ENCODE data around the gene NTMT1.

DNA sequence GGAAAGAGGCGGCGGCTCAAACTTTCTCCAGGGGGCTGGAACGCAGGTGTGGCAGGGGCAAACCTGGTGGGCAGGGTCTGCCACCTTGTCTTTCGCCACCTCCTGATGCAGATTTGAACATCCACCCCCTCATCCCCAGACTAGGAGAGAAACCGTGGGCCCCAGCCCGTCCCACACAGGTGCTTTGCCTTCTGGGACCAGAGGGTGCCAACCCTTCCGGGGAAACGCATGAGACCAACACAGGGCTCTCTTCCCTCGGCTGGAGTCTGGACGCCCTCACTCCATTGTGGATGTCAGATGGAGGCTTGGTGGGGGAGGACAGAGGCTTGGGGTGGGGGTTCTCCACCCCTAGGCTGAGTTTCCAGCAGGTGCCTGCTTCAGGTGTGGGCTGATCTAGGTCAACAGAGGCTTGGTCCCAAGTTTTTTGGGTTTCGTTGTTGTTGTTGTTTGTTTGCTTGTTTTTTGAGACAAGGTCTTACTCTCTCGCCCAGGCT lies 14.6 kb upstream of the NTMT1 start:
- no peak for TF ChIP-seq POLR2A (IDR thresholded peaks at IDR 0.05)
- no peak for TF ChIP-seq POLR2AphosphoS5 (IDR thresholded peaks at IDR 0.05; ENCODE audit: insufficient read depth in 1 of 2, low read depth in 1 of 2)
- TF ChIP-seq, protein P1, sequence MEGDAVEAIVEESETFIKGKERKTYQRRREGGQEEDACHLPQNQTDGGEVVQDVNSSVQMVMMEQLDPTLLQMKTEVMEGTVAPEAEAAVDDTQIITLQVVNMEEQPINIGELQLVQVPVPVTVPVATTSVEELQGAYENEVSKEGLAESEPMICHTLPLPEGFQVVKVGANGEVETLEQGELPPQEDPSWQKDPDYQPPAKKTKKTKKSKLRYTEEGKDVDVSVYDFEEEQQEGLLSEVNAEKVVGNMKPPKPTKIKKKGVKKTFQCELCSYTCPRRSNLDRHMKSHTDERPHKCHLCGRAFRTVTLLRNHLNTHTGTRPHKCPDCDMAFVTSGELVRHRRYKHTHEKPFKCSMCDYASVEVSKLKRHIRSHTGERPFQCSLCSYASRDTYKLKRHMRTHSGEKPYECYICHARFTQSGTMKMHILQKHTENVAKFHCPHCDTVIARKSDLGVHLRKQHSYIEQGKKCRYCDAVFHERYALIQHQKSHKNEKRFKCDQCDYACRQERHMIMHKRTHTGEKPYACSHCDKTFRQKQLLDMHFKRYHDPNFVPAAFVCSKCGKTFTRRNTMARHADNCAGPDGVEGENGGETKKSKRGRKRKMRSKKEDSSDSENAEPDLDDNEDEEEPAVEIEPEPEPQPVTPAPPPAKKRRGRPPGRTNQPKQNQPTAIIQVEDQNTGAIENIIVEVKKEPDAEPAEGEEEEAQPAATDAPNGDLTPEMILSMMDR (IDR thresholded peaks at IDR 0.05): no peak
